ENCODE results near the gene SRRT.

SRRT gene

DNA sequence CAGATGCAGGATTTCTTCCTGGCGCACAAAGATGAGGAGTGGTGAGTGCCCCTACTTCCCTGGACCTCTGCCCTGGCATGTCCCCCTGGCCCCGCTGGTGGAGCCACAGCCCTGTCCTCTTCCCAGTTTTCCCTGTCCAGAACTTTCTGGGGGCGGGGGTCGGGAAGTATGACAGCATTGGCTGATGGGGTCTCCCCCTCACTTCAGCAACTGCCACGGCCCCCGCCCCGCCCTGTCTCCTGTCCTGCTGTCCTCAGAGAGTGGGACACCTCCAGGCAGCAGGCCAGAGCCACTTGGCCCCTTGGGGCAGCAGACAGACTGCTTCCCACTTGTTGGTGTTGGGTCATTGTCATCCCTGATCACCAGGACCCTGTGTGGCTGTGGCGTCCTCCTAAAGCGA lies 7.3 kb downstream of the SRRT start:
- no peak for DNase-seq

DNA sequence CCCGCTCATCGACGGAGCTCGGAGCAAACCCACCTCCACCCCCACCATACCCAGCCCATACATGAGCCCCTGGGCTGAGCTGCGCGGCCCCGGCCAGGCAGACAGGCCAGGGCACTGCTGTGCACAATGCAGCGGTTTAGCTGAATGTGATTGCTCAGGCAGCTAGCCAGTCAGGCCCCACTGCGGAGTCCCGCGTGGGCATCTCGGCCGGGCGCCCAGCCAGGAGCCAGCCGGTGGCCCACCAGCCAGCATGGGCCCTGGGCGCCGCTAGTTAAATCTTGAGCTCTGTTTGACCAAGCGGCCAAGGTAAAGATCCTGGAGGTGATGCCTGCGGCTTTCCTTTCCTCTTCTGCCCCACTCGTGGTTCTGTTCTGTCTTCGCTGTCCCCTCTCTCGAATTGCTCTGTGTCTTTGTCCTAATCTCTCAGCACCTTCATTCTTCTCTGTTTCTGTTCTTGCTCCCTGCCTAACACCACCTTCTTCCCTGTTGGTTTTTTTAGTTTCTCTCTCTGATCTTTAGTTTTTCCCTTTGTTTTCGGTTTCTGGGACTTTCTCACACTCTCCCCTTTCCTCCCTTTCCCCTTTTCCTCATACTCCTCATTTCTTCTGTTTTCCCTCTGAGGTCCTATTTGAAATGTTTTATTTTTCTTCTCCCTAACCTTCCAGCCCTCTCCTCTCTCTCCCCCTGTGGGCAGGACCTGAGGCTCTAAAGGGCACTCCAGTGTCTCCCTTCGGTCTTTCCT lies 8.1 kb downstream of the SRRT start:
- no peak for DNase-seq

DNA sequence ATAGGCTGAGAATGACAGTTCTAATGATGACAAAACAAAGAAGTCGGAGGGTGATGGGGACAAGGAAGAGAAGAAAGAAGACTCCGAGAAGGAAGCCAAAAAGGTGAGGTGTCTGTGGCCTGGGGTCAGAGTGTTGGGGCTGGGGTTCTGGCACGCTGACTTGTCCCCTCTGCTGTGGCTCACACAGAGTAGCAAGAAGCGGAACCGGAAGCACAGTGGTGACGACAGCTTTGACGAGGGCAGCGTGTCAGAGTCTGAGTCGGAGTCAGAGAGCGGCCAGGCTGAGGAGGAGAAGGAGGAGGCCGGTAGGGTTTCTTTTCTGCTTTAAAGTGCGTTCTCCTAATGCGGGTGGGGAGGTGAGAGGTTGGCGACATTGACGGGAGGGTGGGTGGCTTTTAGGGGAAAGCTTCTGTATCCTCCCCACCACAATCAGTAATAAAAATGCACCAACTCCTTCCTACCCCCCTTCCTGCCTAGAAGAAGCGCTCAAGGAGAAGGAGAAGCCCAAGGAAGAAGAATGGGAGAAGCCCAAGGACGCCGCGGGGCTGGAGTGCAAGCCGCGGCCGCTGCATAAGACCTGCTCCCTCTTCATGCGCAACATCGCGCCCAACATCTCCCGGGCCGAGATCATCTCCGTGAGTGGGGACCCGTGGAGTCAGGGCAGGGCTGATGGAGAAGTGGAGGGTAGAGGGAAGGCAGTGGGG lies 10.0 kb downstream of the SRRT start:
- DNase-seq = no peak

DNA sequence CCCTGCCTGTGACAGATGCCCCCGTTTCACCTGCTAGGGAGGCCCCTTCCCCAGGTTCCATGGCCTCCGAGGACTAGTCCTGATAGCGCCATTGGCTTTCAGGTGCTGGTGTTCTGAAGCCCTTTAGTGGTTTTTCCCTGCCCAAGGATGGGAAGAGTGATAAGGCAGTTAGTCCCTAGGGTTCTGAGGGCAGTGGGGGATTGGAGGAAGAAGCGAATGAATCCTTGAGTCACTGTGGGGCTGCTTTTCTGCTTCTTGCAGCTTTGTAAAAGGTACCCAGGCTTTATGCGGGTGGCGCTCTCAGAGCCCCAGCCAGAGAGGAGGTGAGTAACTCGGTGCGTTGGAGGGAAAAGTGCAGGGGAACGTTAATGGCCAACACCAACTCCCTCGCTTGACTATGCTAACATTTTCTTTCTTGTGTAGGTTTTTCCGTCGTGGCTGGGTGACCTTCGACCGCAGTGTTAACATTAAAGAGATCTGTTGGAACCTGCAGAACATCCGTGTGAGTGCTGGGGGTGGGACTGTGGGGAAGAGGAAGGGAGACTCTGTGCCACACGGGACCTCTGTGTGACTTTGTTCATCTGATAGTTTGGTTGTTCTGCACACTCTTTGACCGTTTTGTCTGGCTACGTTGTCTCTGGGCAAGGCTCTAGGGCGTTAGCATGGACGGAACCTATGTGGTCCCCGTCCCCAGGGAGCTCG lies 10.7 kb downstream of the SRRT start:
- DNase-seq = no peak

DNA sequence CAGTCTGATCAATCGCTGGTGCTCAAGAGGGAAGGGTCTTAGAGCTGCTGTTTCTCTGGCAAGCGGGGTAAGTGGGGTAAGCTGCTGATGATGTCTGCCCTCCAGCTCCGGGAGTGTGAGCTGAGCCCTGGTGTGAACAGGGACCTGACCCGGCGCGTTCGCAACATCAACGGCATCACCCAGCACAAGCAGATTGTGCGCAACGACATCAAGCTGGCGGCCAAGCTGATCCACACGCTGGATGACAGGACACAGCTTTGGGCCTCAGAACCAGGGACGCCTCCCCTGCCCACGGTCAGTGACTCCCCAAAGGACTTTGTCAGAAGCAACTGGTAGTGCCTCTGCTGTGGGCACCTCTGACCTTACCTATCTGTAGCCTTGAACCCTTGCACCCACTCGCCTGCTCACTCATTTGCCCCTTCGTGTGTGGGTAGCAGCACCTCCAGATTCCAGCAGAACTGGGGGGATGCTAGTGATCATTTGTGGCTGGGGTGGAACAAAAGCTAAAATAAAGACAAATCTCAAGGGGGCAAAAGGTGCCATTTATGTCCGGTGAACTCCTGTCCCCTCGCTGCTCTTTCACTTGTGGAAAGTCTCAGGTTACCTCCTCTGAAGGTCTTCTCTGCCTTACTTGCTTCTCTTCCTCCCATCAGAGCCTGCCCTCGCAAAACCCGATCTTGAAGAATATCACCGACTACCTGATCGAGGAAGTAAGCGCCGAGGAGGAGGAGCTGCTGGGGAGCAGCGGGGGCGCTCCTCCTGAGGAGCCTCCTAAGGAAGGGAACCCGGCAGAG lies 11.4 kb downstream of the SRRT start:
- DNase-seq = no peak

DNA sequence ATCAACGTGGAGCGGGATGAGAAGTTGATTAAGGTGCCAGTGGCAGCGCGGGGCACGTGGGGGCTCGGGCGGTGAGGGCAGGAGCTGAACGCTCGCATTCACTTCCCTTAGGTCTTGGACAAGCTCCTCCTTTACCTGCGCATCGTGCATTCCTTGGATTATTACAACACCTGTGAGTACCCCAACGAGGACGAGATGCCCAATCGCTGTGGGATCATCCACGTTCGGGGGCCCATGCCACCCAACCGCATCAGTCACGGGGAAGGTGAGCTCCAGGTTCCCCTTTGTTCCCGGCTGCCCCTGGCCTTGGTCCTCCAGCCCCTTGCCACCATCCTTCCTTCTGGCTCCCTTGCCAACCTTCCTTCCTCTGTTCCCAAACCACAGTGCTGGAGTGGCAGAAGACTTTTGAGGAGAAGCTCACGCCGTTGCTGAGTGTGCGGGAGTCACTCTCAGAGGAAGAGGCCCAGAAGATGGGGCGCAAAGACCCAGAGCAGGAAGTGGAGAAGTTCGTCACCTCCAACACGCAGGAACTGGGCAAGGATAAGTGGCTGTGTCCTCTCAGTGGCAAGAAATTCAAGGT lies 12.1 kb downstream of the SRRT start:
- DNase-seq = no peak

DNA sequence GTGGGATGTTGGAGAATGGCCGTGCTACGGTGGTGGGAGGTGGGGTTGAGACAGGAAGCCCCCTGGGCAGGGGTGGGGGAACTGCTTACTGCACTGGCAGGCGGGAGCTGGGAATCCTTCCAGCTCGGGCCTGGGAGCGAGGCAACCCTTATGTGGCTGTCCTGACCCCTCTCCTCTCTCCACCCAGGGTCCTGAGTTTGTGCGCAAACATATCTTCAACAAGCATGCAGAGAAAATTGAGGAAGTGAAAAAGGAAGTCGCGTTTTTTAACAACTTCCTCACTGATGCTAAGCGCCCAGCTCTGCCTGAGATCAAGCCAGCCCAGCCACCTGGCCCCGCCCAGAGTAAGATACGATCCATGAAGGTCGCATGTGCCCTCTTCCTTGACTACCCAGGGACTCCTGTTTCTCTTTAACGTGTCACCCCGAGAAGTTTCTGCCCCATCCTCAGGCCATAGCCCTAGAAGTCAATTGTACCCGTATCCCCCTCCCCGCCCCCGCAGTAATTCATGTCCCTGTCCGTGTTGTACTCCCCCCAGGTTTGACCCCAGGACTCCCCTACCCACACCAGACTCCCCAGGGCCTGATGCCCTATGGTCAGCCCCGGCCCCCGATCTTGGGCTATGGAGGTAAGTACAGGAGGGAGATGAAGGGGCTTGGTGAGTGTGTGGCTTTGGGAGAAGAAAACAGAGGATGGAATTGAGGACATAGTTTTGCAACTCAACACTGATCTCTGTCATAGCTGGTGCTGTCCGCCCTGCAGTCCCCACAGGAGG lies 12.8 kb downstream of the SRRT start:
- DNase-seq = no peak

DNA sequence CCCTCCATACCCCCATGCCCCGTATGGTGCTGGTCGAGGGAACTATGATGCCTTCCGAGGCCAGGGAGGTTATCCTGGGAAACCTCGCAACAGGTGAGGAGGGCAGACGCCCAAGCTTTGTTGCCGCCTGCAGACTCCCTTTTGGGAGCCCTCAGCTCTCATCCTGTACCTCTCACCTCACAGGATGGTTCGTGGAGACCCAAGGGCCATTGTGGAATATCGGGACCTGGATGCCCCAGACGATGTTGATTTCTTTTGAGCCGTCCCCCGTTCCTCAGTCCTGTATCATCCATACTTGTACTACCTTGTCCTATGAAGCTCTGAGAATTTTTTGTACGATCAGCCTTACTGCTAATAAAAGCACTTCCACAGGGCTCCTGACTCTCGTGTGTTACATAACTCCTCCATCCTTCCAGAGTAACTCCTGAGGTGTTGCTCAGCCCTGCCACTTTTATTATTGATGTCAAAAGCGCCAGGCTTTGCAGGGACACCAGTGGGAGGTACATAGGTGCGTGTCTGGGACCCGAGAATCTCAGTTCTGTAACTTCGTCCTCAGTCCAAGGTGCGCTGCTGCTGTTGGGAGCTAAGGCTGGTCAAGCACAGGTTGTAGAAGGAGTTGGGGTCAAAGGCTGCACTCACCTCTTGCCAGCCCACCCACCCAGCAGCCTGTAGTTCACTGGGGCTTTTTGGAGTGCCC lies 13.5 kb downstream of the SRRT start:
- DNase-seq = no peak

DNA sequence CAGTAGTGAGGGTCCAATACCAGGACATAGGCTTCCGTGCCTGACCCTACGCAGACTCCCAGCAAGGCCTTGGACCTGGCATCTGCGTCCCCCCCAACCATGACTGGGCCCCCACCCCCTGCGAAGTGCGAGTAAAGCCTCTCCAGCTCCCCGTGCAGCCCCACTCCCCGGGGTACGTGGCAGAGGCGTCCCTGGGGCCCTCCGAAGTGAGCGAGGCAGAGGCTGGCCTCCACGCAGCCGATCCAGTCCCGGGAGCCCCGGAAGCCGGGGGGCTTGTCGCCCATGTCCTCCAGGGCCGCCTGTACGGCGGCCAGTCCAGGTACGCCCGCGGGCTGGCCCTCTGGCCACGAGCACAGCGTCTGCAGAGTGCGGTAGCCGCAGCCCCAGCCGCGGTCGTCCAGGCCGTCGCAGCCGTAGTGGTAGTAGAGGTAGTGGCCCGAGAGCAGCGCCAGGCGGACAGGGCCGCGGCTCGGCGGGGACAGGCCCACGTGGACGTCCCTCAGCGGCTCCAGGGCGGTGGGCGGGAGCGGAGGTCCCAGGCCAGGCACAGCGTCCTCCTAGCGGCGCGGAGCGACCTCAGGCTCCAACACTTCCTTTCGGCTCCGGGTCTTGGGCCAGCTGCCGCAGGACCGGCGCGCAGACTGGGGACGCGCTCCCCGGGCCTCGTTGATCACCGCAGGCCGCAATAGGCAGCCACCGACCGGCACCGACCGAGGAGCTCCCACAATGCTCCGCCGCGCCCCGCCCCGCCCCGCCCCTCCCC lies 14.3 kb downstream of the SRRT start, which contains the start of gene UFSP1:
Gene UFSP1, minus strand, starts transcription at position 728 of the 763 bp plus-strand sequence. Its CDS starts 444 bp downstream, at position 284.
- no peak for DNase-seq

DNA sequence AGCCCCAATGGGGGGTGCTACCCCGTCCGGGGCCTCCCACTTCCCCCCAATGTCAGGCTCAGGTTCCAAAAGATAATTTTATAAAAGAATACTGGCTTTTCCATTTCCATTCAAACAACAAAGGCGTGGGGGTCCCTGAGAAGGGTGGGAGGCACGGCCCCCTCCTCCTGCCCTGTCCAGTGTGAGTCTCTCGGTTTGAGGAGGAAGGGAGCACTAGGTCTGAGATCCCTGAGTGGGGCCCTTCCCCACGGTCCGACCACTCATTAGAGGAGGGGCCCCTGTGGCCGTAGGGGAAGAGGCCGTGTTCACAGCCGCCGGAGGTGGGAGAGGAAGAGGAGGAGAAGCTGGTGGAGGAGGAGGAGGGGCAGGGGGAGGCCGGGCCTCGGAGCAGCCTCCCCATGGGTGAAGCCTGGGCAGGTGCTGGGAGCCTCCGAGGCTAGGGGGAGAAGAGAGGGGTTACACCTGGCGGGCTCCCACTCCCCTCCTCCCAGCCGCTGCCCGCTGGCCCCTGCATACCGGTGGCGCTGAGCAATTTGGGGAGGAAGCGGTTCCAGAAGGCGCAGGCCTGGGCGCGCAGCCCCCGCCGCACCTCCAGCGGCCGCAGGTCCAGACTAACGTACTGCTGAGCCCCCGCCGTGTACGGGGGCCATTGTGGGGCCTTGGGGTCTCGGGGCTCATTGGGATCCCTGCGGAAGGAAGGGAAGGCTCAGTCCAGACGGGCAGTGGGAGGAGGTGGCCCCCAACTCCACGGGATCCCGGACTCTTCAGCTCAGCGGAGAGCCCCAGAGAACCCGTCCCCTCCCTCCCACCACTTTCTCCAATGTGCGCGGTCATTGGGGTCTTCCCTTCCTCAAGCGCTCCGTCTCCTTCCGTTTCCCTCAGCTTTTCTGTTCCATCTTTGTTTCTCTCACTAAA lies 16.0 kb downstream of the SRRT start:
- DNase-seq = no peak

DNA sequence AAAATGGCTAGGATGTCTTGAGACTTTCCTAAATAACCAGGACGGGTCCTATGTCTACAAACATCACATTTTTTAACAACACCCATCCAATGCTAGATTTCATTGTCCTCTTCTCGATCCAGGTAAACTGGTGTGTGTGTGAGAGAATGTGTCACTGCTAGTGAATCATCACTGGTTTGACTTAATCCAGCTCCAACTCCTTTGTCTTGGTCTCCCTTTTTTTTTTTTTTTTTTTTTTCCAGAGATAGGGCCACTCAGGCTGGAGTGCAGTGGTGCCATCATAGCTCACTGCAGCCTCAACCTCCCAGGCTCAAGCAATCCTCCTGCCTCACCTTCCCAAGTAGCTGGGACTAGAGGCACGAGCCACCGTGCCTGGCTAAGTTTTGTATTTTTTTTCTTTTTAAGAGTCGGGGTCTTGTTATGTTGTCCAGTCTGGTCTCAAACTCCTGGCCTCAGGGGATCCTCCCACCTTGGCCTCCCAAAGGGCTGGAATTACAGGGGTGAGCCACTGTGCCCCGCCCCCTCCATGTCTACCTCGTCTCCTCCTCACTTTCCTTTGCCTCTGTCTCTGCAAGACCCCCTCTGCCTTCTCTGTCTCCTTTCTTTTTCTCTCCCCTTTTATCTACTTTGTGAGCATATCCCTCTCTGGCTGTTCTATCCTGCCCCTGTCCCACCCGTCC lies 16.8 kb downstream of the SRRT start:
- DNase-seq = no peak

DNA sequence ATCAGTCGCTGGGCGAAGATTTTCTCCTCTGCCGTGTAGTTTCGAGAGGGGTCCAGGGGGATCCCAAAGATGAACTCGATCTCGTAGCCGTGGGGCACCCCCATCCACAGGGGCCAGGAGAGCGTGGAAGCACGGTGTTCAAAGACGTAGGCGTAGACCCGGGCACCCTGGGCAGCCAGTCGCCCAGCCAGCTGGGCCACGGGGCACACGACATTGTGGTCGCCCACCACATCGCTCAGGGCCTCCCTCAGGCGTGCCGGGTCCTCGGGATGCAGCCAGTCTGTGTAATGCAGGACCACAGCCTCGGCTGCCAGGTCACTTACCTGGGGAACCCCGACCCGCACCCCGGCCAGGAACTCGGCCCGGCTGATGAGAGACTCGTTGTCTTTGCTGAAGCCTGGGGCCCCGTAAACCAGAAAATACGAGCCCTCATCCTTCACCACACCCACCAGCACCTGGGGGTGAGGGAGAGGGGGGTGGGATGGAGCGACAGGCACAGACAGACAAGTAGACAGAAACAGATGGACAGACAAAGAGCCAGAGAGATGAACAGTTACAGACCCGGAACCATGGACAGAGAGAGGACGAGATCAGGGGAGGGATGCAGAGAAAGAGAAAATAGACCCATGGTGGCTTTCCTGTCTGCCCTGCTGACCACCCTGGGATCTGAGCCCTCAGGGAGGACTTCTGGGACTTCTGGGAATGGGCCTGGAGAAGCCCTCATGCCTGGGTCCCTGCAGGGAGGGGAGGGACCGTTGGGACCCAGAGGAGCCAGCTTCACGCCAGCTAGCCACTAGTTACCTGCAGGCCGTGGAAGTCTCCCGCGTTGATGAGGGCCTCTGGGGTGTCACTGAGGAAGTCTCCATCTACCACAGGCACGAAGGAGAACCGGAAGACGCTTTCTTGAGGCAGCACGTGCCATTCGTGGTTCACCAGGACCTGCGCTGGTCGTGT lies 17.7 kb downstream of the SRRT start:
- DNase-seq = no peak

DNA sequence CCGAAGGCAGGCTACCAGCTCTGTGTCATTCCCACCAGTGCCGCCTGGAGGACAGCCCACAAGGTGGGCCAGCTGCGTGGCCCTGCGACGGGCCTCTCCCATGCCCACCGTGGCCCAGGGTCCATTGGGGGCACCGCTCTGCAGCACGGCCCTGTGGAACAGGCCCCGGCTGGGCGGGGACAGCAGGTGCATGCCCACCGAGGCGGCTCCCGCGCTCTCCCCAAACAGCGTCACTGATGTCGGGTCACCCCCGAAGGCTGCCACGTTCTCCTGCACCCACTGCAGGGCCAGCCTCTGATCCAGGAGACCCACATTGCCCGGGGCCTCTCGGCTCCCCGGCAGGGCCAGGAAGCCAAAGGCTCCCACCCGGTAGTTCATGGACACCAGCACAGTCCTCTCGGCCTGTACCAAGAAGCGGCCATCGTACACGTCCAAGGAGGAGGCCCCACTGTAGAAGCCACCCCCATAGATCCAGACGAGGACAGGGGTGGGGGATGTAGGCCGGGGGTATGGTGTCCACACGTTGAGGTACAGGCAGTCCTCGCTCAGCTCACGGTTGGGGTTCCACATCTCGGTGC lies 18.5 kb downstream of the SRRT start:
- DNase-seq = no peak

DNA sequence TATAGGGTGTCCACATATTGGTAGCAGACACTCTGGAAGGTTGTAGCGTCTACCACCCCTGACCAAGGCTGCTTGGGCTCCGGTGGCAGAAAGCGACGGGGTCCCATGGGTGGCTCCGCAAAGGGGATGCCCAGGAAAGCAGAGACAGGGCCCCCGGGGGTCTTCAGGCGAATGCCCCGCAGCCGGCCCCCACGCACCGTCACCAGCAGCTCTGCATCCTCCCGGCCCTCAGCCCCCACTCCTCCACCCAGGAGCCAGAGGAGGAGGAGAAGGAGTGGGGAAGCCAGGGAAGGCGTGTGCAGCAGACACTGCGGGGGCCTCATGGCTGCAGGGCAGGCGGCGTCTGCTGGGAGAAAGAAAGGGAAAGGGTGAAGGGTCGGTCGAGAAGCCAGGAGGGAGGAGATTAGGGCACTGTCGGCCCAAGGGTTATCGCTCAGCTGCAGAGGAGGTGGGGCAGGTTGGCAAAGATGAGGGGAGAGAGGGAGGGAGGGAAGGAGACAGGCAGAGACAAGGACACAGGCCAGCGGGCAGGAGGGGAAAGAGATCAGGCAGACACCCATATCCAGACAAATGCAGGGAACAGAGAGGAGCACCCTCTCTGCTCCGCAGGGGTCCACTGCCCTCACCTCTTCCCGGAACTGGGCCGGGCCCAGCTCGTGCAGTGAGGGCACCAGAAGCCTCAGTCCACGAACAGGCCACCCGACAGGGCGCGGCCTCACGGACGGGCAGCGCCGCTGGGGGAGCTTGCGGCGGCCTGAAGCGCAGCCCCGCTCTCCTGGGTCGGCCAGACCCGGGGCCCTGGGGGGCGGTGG lies 19.2 kb downstream of the SRRT start:
- no peak for DNase-seq

DNA sequence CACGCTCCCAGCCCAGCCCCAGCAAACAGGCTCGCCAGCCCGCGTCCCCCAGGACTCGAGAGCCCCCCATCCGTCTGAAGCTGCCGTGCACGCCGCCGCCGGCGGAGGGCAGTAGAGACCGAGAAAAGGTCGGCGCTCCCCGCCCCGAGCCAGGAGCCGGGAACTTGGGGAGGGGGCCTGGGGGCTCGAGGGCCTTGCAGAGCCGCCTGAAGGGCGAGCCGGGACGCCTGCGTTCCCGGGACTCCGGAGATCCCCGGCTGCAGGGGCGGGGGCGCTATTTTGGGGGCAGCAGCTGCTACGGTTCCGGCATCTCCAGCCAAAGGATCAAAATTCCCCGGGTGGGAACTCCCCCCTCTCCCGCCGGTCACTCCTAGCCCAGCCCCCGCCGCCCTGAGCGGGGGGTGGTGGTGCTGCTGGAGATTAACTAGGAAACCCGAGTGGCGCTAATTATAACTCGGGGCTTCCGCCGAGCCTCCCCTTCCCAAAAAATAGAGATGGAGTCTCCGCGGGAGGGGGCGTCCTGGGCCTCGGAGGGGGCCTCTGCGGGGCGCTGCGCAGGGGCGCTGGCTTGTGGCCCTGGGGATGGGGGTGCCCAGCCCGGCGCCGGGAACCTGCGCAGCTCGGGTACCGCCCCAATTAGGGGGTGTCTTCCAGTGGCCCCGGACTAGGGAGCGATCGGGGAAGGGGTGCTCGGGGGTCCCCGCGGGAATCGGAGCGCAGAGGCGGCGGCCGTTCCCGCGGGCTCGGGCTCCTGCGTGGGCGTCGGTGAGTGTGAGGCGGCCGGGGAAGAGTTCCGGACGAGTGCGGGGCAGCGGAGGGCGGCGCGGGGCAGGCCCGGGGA lies 20.2 kb downstream of the SRRT start:
- no peak for DNase-seq

All from hippocampal formation (tissue), 2 donors.